Gastroesophageal sphincter (tissue), 3 donors: ENCODE results near the gene INHBA.

Source experiments
- EP300 ChIP-seq: sonication (generic); formaldehyde crosslinking; IDR thresholded peaks from one replicate; pipeline ENCODE4 v1.6.1; 2017; ENCODE audit warnings: antibody characterized with exemption, mild to moderate bottlenecking
- POLR2A ChIP-seq, 2 donors: fragments of 450-650 bp; IDR thresholded peaks; one replicate each; pipeline ENCODE4 v1.6.1; 2017; ENCODE audit warnings: antibody characterized with exemption in 2 of 2, mild to moderate bottlenecking in 2 of 2, moderate library complexity in 1 of 2
- POLR2AphosphoS5 ChIP-seq: sonication (generic); formaldehyde crosslinking; IDR thresholded peaks from one replicate; pipeline ENCODE4 v1.6.1; 2017; ENCODE audit warnings: antibody characterized with exemption
- TF ChIP-seq, protein P1 (sequence below), 4 experiments: fragments of 200-600 bp in 2 of 4; fragments of 450-650 bp in 2 of 4; sonication (generic) in 1 of 4; IDR thresholded peaks; one replicate each; pipeline ENCODE4 v1.5.1; 2017 to 2019; ENCODE audit warnings: antibody characterized with exemption in 4 of 4, mild to moderate bottlenecking in 2 of 4, moderate library complexity in 2 of 4

DNA sequence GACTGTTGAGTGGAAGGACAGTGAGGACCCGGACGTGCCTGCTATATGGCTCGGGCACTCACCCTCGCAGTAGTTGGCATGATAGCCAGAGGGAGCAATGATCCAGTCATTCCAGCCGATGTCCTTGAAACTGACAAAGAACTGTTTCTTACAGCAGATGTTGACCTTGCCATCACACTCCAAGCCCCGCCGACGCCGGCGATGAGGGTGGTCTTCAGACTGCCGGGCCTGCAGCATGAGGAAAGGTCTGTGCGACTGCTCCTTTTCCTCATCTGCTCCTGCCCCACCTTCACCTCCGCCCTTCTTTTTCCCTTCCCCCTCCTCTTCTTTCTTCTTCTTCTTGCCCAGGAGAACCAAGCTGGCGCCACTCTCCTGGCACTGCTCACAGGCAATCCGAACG is 13.1 kb downstream of the INHBA start:
- TF ChIP-seq, protein P1, sequence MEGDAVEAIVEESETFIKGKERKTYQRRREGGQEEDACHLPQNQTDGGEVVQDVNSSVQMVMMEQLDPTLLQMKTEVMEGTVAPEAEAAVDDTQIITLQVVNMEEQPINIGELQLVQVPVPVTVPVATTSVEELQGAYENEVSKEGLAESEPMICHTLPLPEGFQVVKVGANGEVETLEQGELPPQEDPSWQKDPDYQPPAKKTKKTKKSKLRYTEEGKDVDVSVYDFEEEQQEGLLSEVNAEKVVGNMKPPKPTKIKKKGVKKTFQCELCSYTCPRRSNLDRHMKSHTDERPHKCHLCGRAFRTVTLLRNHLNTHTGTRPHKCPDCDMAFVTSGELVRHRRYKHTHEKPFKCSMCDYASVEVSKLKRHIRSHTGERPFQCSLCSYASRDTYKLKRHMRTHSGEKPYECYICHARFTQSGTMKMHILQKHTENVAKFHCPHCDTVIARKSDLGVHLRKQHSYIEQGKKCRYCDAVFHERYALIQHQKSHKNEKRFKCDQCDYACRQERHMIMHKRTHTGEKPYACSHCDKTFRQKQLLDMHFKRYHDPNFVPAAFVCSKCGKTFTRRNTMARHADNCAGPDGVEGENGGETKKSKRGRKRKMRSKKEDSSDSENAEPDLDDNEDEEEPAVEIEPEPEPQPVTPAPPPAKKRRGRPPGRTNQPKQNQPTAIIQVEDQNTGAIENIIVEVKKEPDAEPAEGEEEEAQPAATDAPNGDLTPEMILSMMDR (IDR thresholded peaks at IDR 0.05) = no peak
- no peak for TF ChIP-seq POLR2AphosphoS5
- no peak for TF ChIP-seq EP300
- no peak for TF ChIP-seq POLR2A (IDR thresholded peaks at IDR 0.05)
